ENCODE results near the gene SLC27A5. TPM values are rescaled to one million over a fixed set of nuclear protein-coding genes. Genes with fewer than 3 reads are reported as not detected.

SLC27A5 gene
- total and polyA plus RNA-seq, 9 of the 15 experiments (the other 6 are each of a cell fraction or from before 2014, with no cell fraction given): 42.2 to 318 (median 64.7) TPM

DNA sequence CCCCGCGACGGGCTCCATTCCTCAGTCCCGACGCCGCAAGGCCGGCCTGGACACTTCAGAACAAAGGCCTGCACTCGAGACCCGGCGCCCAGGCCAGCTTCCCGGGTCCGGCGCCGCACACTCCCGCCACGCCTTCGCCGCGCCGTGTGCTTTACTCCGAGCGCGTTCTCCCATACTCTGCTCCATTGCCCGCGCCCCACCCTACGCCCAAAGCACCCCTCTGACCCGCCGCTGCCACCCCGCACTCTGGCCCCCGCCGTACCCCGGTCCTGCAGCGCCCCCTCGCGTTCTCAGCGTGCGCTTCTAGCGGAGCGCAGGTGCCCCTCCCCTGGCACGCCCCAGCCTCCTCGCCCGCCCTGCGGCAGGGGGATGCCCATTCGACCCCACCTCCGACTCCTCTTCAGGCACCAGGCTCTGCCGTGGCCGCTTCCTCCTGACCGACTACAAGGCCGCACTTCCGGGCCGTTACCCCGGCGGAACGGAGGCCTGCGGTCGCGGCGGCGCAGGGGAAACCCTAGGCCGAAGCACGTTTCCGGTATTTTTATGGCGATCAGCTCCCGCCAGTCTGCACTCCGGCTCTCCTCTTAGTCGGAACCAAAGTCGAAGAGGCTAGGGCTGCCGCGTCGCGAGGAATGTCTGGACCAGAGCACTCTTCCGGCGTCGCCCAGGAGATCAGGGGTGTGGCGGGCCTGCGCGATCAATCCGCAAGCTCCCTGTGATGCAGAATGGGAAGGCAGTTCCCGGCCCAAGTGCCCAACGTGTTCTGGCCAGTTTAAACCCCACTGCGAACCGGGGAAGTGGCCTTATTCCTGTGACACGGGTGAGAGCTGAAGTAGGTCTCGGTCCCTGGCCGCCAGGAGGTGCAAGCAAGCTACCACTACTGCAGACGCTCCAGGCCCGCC lies 7.8 kb upstream of the SLC27A5 start, which contains the start of gene ZBTB45 (continued):
- TF ChIP-seq ZBTB9 (CRISPR knock-in tag; IDR thresholded peaks at IDR 0.05) (peak; percentile 34; the same call in 1 of the 2 replicates), RBM39 (optimal IDR thresholded peaks at IDR 0.05; ENCODE audit: low read depth, low read length) (no peak), STAT5A (IDR thresholded peaks at IDR 0.05; ENCODE audit: borderline replicate concordance, low read length) (peak; percentile 42; the same call in 1 of the 2 replicates), ZNF121 (CRISPR knock-in tag; conservative IDR thresholded peaks at IDR 0.05) (no peak), CREM (IDR thresholded peaks at IDR 0.05; ENCODE audit: low read depth) (peak; percentile 92), NBN (IDR thresholded peaks at IDR 0.05; ENCODE audit: low read depth) (peak; percentile 85), RBBP5 (IDR thresholded peaks at IDR 0.05; ENCODE audit: borderline replicate concordance, insufficient read depth, low read length, poor library complexity, severe bottlenecking) (peak; percentile 65), ZNF217 (CRISPR knock-in tag; IDR thresholded peaks at IDR 0.05) (no peak), CXXC5 (CRISPR knock-in tag; IDR thresholded peaks at IDR 0.05) (peak; percentile 93), SMARCC2 (IDR thresholded peaks at IDR 0.05; ENCODE audit: low read depth) (no peak), CBFB (CRISPR knock-in tag; IDR thresholded peaks at IDR 0.05) (peak; percentile 99), MXI1 (IDR thresholded peaks at IDR 0.05; ENCODE audit: low read depth, low read length) (peak; percentile 2; the same call in 1 of the 2 replicates), PHB (CRISPR knock-in tag; IDR thresholded peaks at IDR 0.05) (peak; percentile 75; the same call in 1 of the 2 replicates), HDAC3 (IDR thresholded peaks at IDR 0.05; ENCODE audit: borderline replicate concordance, partially characterized antibody) (peak; percentile 77), ZSCAN29 (IDR thresholded peaks at IDR 0.05) (peak; percentile 52; the same call in 1 of the 2 replicates), TBL1XR1 (IDR thresholded peaks at IDR 0.05; ENCODE audit: low read length in 2 of 2) (peak; percentile 68 to 70; a peak in 3 of 4 replicates), TCF3 (CRISPR knock-in tag; IDR thresholded peaks at IDR 0.05) (peak; percentile 54), GATA2 (CRISPR knock-in tag; IDR thresholded peaks at IDR 0.05) (no peak), SMARCA5 (IDR thresholded peaks at IDR 0.05) (peak; percentile 35; the same call in 1 of the 2 replicates)
- TF ChIP-seq, protein P1, sequence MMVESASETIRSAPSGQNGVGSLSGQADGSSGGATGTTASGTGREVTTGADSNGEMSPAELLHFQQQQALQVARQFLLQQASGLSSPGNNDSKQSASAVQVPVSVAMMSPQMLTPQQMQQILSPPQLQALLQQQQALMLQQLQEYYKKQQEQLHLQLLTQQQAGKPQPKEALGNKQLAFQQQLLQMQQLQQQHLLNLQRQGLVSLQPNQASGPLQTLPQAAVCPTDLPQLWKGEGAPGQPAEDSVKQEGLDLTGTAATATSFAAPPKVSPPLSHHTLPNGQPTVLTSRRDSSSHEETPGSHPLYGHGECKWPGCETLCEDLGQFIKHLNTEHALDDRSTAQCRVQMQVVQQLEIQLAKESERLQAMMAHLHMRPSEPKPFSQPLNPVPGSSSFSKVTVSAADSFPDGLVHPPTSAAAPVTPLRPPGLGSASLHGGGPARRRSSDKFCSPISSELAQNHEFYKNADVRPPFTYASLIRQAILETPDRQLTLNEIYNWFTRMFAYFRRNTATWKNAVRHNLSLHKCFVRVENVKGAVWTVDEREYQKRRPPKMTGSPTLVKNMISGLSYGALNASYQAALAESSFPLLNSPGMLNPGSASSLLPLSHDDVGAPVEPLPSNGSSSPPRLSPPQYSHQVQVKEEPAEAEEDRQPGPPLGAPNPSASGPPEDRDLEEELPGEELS (CRISPR knock-in tag; IDR thresholded peaks at IDR 0.05; ENCODE audit: borderline replicate concordance): peak; percentile 84; the same call in 1 of the 2 replicates
- TF ChIP-seq, protein P2, sequence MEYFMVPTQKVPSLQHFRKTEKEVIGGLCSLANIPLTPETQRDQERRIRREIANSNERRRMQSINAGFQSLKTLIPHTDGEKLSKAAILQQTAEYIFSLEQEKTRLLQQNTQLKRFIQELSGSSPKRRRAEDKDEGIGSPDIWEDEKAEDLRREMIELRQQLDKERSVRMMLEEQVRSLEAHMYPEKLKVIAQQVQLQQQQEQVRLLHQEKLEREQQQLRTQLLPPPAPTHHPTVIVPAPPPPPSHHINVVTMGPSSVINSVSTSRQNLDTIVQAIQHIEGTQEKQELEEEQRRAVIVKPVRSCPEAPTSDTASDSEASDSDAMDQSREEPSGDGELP (CRISPR knock-in tag; IDR thresholded peaks at IDR 0.05; ENCODE audit: borderline replicate concordance): peak; percentile 91
- TF ChIP-seq, protein P3, sequence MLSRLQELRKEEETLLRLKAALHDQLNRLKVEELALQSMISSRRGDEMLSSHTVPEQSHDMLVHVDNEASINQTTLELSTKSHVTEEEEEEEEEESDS (CRISPR knock-in tag; IDR thresholded peaks at IDR 0.05): no peak
- TF ChIP-seq, protein P4, sequence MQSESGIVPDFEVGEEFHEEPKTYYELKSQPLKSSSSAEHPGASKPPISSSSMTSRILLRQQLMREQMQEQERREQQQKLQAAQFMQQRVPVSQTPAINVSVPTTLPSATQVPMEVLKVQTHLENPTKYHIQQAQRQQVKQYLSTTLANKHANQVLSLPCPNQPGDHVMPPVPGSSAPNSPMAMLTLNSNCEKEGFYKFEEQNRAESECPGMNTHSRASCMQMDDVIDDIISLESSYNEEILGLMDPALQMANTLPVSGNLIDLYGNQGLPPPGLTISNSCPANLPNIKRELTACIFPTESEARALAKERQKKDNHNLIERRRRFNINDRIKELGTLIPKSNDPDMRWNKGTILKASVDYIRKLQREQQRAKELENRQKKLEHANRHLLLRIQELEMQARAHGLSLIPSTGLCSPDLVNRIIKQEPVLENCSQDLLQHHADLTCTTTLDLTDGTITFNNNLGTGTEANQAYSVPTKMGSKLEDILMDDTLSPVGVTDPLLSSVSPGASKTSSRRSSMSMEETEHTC (IDR thresholded peaks at IDR 0.05): no peak

Data from K562 (cell line).